Activated naive CD4-positive, alpha-beta T cell treated with anti-CD3 and anti-CD28 coated beads for 36 hours (primary cell): ENCODE measurements around the gene HAPLN1. TPM values are rescaled to one million over a fixed set of nuclear protein-coding genes. Genes with fewer than 3 reads are reported as not detected.
A peak's percentile ranks its signal among the peaks of the same experiment; 100 is the strongest.
"Not testable (repeated sequence)": the region's sequence is repeated elsewhere in the genome, so short reads cannot be mapped to it uniquely, and the experiment has no call there.

Source experiments
- CTCF ChIA-PET: fragments of 350-600 bp; sonication (Branson Sonifier 250); formaldehyde crosslinking; loops from one replicate; lab custom pipeline; 2021; ENCODE audit warnings: antibody characterized with exemption; lab: Charles Lee
- DNase-seq: peaks from one replicate; pipeline ENCODE4 v3.0.0-alpha.2; 2020
- H3K27ac Mint-ChIP-seq: one replicate; pipeline ENCODE4 v1.8.0; 2021; ENCODE audit warnings: mild to moderate bottlenecking, mixed read lengths
- H3K27me3 Mint-ChIP-seq: one replicate; pipeline ENCODE4 v1.8.0; 2021; ENCODE audit warnings: low read depth, mixed read lengths
- H3K36me3 Mint-ChIP-seq: one replicate; pipeline ENCODE4 v1.8.0; 2021; ENCODE audit warnings: low read depth, mixed read lengths
- H3K4me1 Mint-ChIP-seq: one replicate; pipeline ENCODE4 v1.8.0; 2021; ENCODE audit warnings: low read depth, mixed read lengths
- H3K4me3 Mint-ChIP-seq: one replicate; pipeline ENCODE4 v1.8.0; 2021; ENCODE audit warnings: mild to moderate bottlenecking, moderate library complexity, mixed read lengths
- H3K9me3 Mint-ChIP-seq: one replicate; pipeline ENCODE4 v1.8.0; 2021; ENCODE audit warnings: mixed read lengths
- intact Hi-C: fragments of 100-400 bp; cut with micrococcal nuclease; formaldehyde crosslinking; loops from one replicate; pipeline ENCODE4 v1.15.1; 2023
- total RNA-seq, 2 experiments: library from RNA; stranded (reverse); gene quantifications; one replicate each; pipeline ENCODE4 v1.2.3, GENCODE V29; 2021

Gene HAPLN1
- total RNA-seq, 2 experiments from 2014 or later, result not detected

- intact Hi-C loops, CTCF ChIA-PET, H3K27me3 Mint-ChIP-seq, DNase-seq, H3K36me3 Mint-ChIP-seq, H3K27ac Mint-ChIP-seq, H3K4me3 Mint-ChIP-seq, H3K4me1 Mint-ChIP-seq: not testable (repeated sequence)
- peaks cover 10% of the 10 kb centered on the region for H3K9me3 Mint-ChIP-seq
Observed at GRCh38 chr5:83735058-83735457, 14.4 kb upstream of the HAPLN1 start.

GRCh38 chr5:83731638-83732037, 11.0 kb upstream of the HAPLN1 start:
- Mint-ChIP-seq H3K36me3 (no peaks in the 10 kb centered on the region), H3K4me3 (no peak overlapping the region), H3K9me3 (peaks cover 10% of the 10 kb centered on the region), H3K27me3 (peaks cover 15% of the 10 kb centered on the region), H3K27ac (no peak overlapping the region), H3K4me1 (no peaks in the 10 kb centered on the region)
- DNase-seq, result no peak
- intact Hi-C loops, result no loop called here
- CTCF ChIA-PET, result interaction anchor here (0.6 kb wide), 1 partner anchor 8 kb away, joined by 3 read pairs; no protein-coding TSS in a partner anchor

GRCh38 chr5:83729362-83729761, 8.7 kb upstream of the HAPLN1 start:
- no peak for DNase-seq
- Mint-ChIP-seq H3K4me3 (no peak overlapping the region), H3K4me1 (no peaks in the 10 kb centered on the region), H3K36me3 (no peaks in the 10 kb centered on the region), H3K27me3 (peaks cover 18% of the 10 kb centered on the region), H3K9me3 (peaks cover 4% of the 10 kb centered on the region), H3K27ac (no peak overlapping the region)
- CTCF ChIA-PET, result no interaction called here
- intact Hi-C loops, result no loop called here

GRCh38 chr5:83726912-83727311, 6.3 kb upstream of the HAPLN1 start:
- H3K9me3 Mint-ChIP-seq, result no peaks in the 10 kb centered on the region
- H3K4me1 Mint-ChIP-seq, result peaks cover 2% of the 10 kb centered on the region
- CTCF ChIA-PET, result no interaction called here
- no peak for DNase-seq
- H3K4me3 Mint-ChIP-seq, result no peak overlapping the region
- H3K27ac Mint-ChIP-seq, result no peak overlapping the region
- no peaks in the 10 kb centered on the region for H3K36me3 Mint-ChIP-seq
- intact Hi-C loops, result no loop called here
- H3K27me3 Mint-ChIP-seq, result peaks cover 30% of the 10 kb centered on the region

GRCh38 chr5:83724935-83725334, 4.3 kb upstream of the HAPLN1 start:
- peaks cover 44% of the 10 kb centered on the region for H3K27me3 Mint-ChIP-seq
- no peaks in the 10 kb centered on the region for H3K36me3 Mint-ChIP-seq
- H3K4me3 Mint-ChIP-seq, result no peak overlapping the region
- CTCF ChIA-PET, result no interaction called here
- H3K27ac Mint-ChIP-seq, result no peak overlapping the region
- intact Hi-C loops, result no loop called here
- H3K4me1 Mint-ChIP-seq, result peaks cover 6% of the 10 kb centered on the region
- no peak for DNase-seq
- no peaks in the 10 kb centered on the region for H3K9me3 Mint-ChIP-seq

- H3K27me3 Mint-ChIP-seq, result peaks cover 49% of the 10 kb centered on the region
- DNase-seq, result no peak
- H3K9me3 Mint-ChIP-seq, result no peaks in the 10 kb centered on the region
- no peak overlapping the region for H3K4me3 Mint-ChIP-seq
- no peaks in the 10 kb centered on the region for H3K36me3 Mint-ChIP-seq
- H3K27ac Mint-ChIP-seq, result no peak overlapping the region
- intact Hi-C loops, result no loop called here
- CTCF ChIA-PET, result no interaction called here
- H3K4me1 Mint-ChIP-seq, result peaks cover 6% of the 10 kb centered on the region
Observed at GRCh38 chr5:83724001-83724400, 3.3 kb upstream of the HAPLN1 start.

- Mint-ChIP-seq H3K4me1 (peaks cover 6% of the 10 kb centered on the region), H3K36me3 (no peaks in the 10 kb centered on the region), H3K9me3 (no peaks in the 10 kb centered on the region), H3K27ac (no peak overlapping the region), H3K27me3 (peaks cover 58% of the 10 kb centered on the region), H3K4me3 (no peak overlapping the region)
- CTCF ChIA-PET, result interaction anchor here (0.6 kb wide), 1 partner anchor 9 kb away, joined by 3 read pairs; no protein-coding TSS in a partner anchor
- intact Hi-C loops, result no loop called here
- DNase-seq, result no peak
Observed at GRCh38 chr5:83723031-83723430, 2.4 kb upstream of the HAPLN1 start.

- peak overlapping the region; percentile 50 for H3K4me3 Mint-ChIP-seq
- H3K4me1 Mint-ChIP-seq, result peaks cover 6% of the 10 kb centered on the region
- no peaks in the 10 kb centered on the region for H3K36me3 Mint-ChIP-seq
- intact Hi-C loops, result no loop called here
- no peak overlapping the region for H3K27ac Mint-ChIP-seq
- DNase-seq, result peak; percentile 29
- CTCF ChIA-PET, result no interaction called here
- peaks cover 58% of the 10 kb centered on the region for H3K27me3 Mint-ChIP-seq
- no peaks in the 10 kb centered on the region for H3K9me3 Mint-ChIP-seq
Observed at GRCh38 chr5:83721953-83722901, 1.6 kb upstream of the HAPLN1 start.

- Mint-ChIP-seq H3K27me3 (peaks cover 51% of the 10 kb centered on the region), H3K4me3 (no peak overlapping the region), H3K27ac (no peak overlapping the region), H3K4me1 (peaks cover 6% of the 10 kb centered on the region), H3K9me3 (no peaks in the 10 kb centered on the region), H3K36me3 (no peaks in the 10 kb centered on the region)
- intact Hi-C loops, result loop anchor here (1.0 to 5.0 kb wide), 3 partner anchors 208 to 1367 kb away; no protein-coding TSS in a partner anchor
- CTCF ChIA-PET, result interaction anchor here (0.7 to 1.1 kb wide), 2 partner anchors 26 to 210 kb away, joined by 3 read pairs; no protein-coding TSS in a partner anchor
- no peak for DNase-seq
Observed at GRCh38 chr5:83718936-83719495, 1.6 kb downstream of the HAPLN1 start.

GRCh38 chr5:83718195-83718825, 2.3 kb downstream of the HAPLN1 start:
- Mint-ChIP-seq H3K4me3 (no peak overlapping the region), H3K9me3 (no peaks in the 10 kb centered on the region), H3K27me3 (peaks cover 51% of the 10 kb centered on the region), H3K27ac (no peak overlapping the region), H3K4me1 (peaks cover 6% of the 10 kb centered on the region), H3K36me3 (no peaks in the 10 kb centered on the region)
- peak; percentile 33 for DNase-seq
- CTCF ChIA-PET, result interaction anchor here (0.9 kb wide), 1 partner anchor 120 kb away, joined by 3 read pairs; no protein-coding TSS in a partner anchor
- intact Hi-C loops, result loop anchor here (1.0 to 5.0 kb wide), 3 partner anchors 209 to 1366 kb away; no protein-coding TSS in a partner anchor

GRCh38 chr5:83715236-83716065, 5.2 kb downstream of the HAPLN1 start:
- Mint-ChIP-seq H3K4me1 (no peaks in the 10 kb centered on the region), H3K27ac (no peak overlapping the region), H3K27me3 (peaks cover 27% of the 10 kb centered on the region), H3K9me3 (no peaks in the 10 kb centered on the region), H3K4me3 (no peak overlapping the region), H3K36me3 (no peaks in the 10 kb centered on the region)
- CTCF ChIA-PET, result no interaction called here
- intact Hi-C loops, result loop anchor here (5.0 kb wide), 2 partner anchors 212 to 1363 kb away; no protein-coding TSS in a partner anchor
- DNase-seq, result no peak
